AG09309 (cell line): Measurements from ENCODE around the gene NTM.

Source experiments
- DNase-seq: peaks from one replicate; pipeline ENCODE4 v3.0.0-alpha.2; 2010; ENCODE audit warnings: low read depth
- H3K4me3 ChIP-seq: 2 replicates; pipeline ENCODE4 v1.5.1; 2011; ENCODE audit warnings: mild to moderate bottlenecking, low read depth, low read length, moderate library complexity; ENCODE audit not compliant: control insufficient read depth
- TF ChIP-seq, protein P1 (sequence below): IDR thresholded peaks from 2 replicates; pipeline ENCODE4 v1.5.1; 2011; ENCODE audit warnings: mild to moderate bottlenecking, low read depth, low read length, inconsistent platforms; ENCODE audit not compliant: insufficient read depth, control insufficient read depth; ENCODE audit errors: missing control alignments

Gene NTM

GRCh38 chr11:132020001-132020400 is 649.6 kb downstream of the NTM start:
- TF ChIP-seq, protein P1, sequence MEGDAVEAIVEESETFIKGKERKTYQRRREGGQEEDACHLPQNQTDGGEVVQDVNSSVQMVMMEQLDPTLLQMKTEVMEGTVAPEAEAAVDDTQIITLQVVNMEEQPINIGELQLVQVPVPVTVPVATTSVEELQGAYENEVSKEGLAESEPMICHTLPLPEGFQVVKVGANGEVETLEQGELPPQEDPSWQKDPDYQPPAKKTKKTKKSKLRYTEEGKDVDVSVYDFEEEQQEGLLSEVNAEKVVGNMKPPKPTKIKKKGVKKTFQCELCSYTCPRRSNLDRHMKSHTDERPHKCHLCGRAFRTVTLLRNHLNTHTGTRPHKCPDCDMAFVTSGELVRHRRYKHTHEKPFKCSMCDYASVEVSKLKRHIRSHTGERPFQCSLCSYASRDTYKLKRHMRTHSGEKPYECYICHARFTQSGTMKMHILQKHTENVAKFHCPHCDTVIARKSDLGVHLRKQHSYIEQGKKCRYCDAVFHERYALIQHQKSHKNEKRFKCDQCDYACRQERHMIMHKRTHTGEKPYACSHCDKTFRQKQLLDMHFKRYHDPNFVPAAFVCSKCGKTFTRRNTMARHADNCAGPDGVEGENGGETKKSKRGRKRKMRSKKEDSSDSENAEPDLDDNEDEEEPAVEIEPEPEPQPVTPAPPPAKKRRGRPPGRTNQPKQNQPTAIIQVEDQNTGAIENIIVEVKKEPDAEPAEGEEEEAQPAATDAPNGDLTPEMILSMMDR: no peak
- no peak for DNase-seq
- H3K4me3 ChIP-seq: no peak overlapping the region

GRCh38 chr11:132022285-132022684 is 651.9 kb downstream of the NTM start:
- H3K4me3 ChIP-seq: no peak overlapping the region
- DNase-seq: no peak
- TF ChIP-seq, protein P1: no peak

GRCh38 chr11:132022733-132023478 is 652.5 kb downstream of the NTM start:
- H3K4me3 ChIP-seq: no peak overlapping the region
- DNase-seq: peak; percentile 65
- TF ChIP-seq, protein P1: no peak

- peak; percentile 16 for DNase-seq
- H3K4me3 ChIP-seq: no peak overlapping the region
- TF ChIP-seq, protein P1: no peak
Measured at GRCh38 chr11:132024587-132025295, 654.3 kb downstream of the NTM start.

DNA sequence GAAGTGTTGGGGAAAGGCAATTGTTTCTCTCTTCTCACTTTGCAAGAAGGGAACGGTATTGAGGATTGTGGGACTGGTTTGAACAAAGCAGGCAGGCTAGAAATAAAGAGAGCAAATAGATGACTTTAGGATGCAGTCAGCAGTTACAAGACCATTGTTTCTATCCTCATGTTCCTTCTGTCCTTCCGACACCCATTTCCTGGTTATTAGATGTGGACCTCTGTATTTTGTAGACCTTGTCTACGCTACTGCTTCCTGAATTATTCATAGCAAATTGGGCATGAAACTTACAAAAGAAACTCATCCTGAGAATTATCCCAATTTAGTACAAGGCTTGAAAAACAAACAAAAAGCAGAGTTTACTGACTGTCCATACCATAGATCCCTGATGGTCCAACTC is 656.3 kb downstream of the NTM start:
- TF ChIP-seq, protein P1: no peak
- no peak for DNase-seq
- no peak overlapping the region for H3K4me3 ChIP-seq

DNA sequence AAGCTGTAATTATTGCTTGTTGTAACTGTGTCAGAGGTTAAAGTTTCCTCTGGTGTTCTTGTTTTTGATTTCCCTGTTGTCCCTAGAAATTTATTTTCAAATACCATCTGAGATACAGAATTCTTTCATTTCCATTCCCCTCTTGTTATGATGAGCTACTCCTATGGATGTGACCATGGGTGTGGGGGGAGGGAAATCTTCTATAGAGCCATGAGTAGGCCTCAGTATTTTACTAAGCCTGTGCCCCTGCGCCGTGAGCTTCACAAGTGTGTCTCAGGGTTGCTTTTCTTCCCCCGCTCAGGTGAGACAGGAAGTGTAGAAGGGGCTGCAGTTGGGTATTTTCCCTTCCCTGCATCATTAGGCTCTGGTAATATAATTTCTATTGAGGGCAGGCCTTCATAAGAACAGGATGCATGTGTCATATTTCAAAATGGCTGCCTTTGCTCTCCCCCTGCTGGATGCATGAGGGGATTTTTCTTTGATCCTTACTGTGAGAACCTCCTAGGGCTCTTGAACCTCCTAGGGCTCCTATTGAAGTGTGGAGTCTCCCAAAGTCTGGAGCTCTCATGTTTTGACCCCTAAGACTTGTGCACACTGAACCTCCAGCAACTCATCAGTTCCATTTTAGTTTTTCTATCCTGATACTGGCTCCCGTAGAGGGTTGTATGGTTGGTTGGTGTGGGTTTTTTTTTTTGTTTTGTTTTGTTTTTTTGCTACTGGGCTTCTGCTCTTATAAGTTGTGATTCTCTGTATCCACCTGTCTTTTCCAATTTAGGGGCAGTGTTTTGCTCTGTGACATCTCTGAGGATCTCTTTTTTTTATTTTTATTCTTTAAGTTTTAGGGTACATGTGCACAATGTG is 658.2 kb downstream of the NTM start:
- TF ChIP-seq, protein P1: peak; percentile 55
- DNase-seq: no peak
- no peak overlapping the region for H3K4me3 ChIP-seq
